RWPE1 (cell line): Measurements from ENCODE around the gene SLC28A2.

ENCODE experiments used
- CTCF ChIA-PET: fragments of 350-600 bp; sonication (Branson Sonifier 250); formaldehyde crosslinking; extraction: SDS; loops from one replicate; lab custom pipeline; 2021; lab: Yijun Ruan, JAX
- POLR2A ChIA-PET: fragments of 400-600 bp; formaldehyde crosslinking; extraction: SDS; loops from one replicate; lab custom pipeline; 2020; ENCODE audit warnings: antibody characterized with exemption; ENCODE audit not compliant: low non-redundant PET; lab: Yijun Ruan, JAX
- DNase-seq: peaks from one replicate; pipeline ENCODE4 v3.0.0; 2012; ENCODE audit warnings: low spot score
- H3K27ac ChIP-seq: fragments of 450-650 bp; 2 replicates; pipeline ENCODE4 v1.5.1; 2017
- TF ChIP-seq, protein P1 (sequence below): fragments of 450-650 bp; conservative IDR thresholded peaks from 2 replicates; pipeline ENCODE4 v1.5.1; 2017; ENCODE audit warnings: low read depth, mild to moderate bottlenecking

Gene SLC28A2

DNA sequence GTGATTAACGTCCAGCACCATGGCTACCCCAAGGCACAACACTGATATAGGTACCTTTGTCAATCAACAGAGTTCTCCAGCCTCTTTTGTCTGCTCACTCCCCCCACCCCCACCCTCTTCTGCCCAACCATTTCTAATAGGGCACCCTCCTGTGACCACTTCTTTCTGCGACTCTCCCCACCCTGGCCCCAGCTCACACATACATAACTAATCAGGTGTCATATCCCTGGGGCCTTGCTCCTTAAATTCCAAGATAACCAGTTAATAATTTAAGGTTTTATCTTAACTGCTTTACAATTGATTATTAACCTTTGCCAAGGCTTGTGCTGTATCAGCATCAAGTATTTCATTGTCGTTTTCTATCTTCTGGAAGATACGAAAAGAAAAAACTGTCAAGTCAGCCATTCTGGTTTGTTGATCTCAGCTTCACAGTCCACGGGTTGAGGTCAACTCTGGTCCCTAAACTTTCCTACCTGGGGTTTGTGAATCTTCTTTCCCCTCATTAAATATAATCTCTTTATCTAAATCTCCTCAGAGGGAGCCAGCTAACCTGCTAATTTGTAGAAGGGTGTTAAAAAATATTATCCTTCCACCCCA is 27.3 kb upstream of the SLC28A2 start:
- TF ChIP-seq, protein P1, sequence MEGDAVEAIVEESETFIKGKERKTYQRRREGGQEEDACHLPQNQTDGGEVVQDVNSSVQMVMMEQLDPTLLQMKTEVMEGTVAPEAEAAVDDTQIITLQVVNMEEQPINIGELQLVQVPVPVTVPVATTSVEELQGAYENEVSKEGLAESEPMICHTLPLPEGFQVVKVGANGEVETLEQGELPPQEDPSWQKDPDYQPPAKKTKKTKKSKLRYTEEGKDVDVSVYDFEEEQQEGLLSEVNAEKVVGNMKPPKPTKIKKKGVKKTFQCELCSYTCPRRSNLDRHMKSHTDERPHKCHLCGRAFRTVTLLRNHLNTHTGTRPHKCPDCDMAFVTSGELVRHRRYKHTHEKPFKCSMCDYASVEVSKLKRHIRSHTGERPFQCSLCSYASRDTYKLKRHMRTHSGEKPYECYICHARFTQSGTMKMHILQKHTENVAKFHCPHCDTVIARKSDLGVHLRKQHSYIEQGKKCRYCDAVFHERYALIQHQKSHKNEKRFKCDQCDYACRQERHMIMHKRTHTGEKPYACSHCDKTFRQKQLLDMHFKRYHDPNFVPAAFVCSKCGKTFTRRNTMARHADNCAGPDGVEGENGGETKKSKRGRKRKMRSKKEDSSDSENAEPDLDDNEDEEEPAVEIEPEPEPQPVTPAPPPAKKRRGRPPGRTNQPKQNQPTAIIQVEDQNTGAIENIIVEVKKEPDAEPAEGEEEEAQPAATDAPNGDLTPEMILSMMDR = no peak
- no peak overlapping the region for H3K27ac ChIP-seq
- ChIA-PET POLR2A (no interaction called here), CTCF (no interaction called here)
- DNase-seq = no peak

DNA sequence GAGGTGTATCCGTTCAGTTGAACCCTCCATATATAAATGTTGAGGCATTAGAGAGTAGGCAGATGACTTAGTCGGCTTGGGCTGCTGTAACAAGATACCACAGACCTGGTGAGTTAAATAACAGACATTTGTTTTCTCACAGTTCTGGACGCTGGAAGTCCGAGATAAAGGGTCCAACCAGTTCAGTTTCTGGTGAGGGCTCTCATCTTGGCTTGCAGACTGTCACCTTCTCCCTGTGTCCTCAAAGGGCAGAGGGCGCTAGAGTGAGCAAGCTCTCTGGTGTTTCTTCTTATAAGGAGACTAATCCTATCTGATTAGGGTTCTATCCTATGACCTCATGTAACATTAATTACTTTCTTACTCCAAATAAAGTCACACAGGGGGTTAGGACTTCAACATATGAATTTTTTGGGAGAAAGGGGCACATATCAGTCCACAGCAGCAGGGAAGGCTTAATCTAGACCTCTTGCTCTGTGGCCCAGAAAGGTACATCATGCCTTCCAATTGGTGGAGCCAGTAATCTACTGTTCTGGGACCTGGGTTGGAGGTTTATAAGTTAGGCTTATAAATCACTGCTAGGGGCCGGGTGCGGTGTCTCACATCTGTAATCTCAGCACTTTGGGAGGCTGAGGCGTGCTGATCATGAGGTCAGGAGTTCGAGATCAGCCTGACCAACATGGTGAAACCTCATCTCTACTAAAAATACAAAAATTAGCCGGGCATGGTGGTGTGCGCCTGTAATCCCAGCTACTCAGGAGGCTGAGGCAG is 26.3 kb upstream of the SLC28A2 start:
- CTCF ChIA-PET = no interaction called here

GRCh38 chr15:45228931-45229330 is 23.1 kb upstream of the SLC28A2 start:
- POLR2A ChIA-PET = no interaction called here
- H3K27ac ChIP-seq = no peak overlapping the region
- CTCF ChIA-PET = no interaction called here
- TF ChIP-seq, protein P1 = no peak
- DNase-seq = no peak

More for the DNA sequence above, 26.3 kb upstream of the SLC28A2 start:
- TF ChIP-seq, protein P1 = no peak
- POLR2A ChIA-PET = no interaction called here
- H3K27ac ChIP-seq = no peak overlapping the region
- DNase-seq = no peak

DNA sequence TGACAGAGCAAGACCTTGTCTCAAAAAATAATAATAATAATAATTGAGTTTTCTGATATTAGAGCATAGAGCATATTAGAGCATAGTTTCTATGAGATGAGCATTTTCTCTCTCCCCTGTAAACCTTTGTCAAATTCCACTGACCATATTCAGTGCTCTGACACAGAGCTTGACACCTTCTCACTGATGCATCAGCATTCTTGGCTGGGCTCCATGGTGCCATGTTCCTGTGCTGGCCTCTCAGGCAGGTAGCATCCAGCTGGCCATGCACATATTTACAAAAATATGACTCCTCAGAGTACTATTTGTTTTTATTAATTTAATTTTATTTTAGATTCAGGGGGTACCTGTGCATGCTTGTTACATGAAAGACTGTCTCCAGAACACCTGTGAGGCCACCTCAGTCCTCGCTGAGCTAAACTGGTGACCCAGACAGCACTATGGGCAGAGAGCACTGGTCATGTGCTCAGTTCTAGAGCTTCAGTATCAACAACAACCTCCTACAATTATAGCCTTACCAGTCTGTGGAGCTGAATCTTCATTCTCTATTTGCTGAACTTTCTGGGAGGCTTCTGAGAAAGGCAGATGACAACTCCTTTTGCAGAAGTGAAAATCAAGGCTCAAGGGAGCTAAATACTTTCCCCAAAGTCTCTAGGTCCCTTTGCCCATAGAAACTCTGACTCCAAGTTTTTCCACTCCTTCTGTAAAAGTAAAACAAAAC is 21.6 kb upstream of the SLC28A2 start:
- CTCF ChIA-PET = interaction anchor here (0.5 kb wide), 1 partner anchor 29 kb away, joined by 3 read pairs; no protein-coding TSS in a partner anchor
- DNase-seq = no peak
- TF ChIP-seq, protein P1 = no peak
- no peak overlapping the region for H3K27ac ChIP-seq
- POLR2A ChIA-PET = no interaction called here

DNA sequence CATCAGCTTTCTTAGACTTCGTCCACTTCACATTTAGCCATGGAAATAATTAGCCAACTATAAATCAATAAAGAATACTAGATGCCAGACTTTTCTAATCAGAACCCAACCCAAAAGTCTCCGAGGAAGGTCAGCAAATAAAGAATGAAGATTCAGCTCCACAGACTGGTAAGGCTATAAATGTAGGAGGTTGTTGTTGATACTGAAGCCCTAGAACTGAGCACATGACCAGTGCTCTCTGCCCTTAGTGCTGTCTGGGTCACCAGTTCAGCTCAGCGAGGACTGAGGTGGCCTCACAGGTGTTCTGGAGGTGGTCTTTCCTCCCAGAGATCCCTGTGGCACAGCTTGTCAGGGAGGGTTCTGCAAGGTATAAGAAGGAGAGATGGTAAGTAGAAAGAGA is 20.9 kb upstream of the SLC28A2 start:
- no peak overlapping the region for H3K27ac ChIP-seq
- TF ChIP-seq, protein P1 = no peak
- CTCF ChIA-PET = interaction anchor here (0.5 kb wide), 1 partner anchor 30 kb away, joined by 3 read pairs; no protein-coding TSS in a partner anchor
- DNase-seq = no peak
- POLR2A ChIA-PET = no interaction called here

GRCh38 chr15:45231864-45232562 is 20.0 kb upstream of the SLC28A2 start:
- POLR2A ChIA-PET = no interaction called here
- no peak for DNase-seq
- H3K27ac ChIP-seq = no peak overlapping the region
- CTCF ChIA-PET = no interaction called here
- TF ChIP-seq, protein P1 = no peak
